Common myeloid progenitor, CD34-positive (primary cell): Measurements from ENCODE around the gene PHOSPHO1.
A peak's percentile ranks its signal among the peaks of the same experiment; 100 is the strongest.

Source experiments
- CTCF ChIA-PET: fragments of 350-600 bp; sonication (Branson Sonifier 250); formaldehyde crosslinking; loops from one replicate; lab custom pipeline; 2021; ENCODE audit warnings: antibody characterized with exemption; lab: Charles Lee
- POLR2A ChIA-PET: fragments of 350-600 bp; sonication (Branson Sonifier 250); formaldehyde crosslinking; loops from one replicate; lab custom pipeline; 2021; ENCODE audit warnings: antibody characterized with exemption; lab: Charles Lee
- DNase-seq, 3 donors: peaks; one replicate each; pipeline versions ENCODE4 v3.0.0 to v3.0.0-alpha.2; 2013
- H3K27ac ChIP-seq, 2 experiments: 1 replicate in 1 of 2; 2 replicates in 1 of 2; pipeline ENCODE4 v1.7.0; 2013; ENCODE audit warnings: inconsistent platforms in 2 of 2, low read length in 2 of 2, mild to moderate bottlenecking in 2 of 2, low read depth in 1 of 2, moderate library complexity in 1 of 2; ENCODE audit not compliant: severe bottlenecking in 2 of 2, insufficient read depth in 1 of 2, poor library complexity in 1 of 2
- H3K27me3 ChIP-seq, 5 experiments: replicated peaks in 2 of 5; 1 replicate in 3 of 5; 2 replicates in 2 of 5; pipeline versions ENCODE4 v1.6.1 to v1.7.0; 2013; ENCODE audit warnings: low read length in 4 of 5, mild to moderate bottlenecking in 2 of 5, moderate library complexity in 2 of 5, inconsistent platforms in 1 of 5; ENCODE audit not compliant: insufficient read depth in 5 of 5, control insufficient read depth in 4 of 5
- H3K36me3 ChIP-seq, 4 experiments: 1 replicate in 2 of 4; 2 replicates in 2 of 4; pipeline versions ENCODE4 v1.6.1 to v1.7.0; 2013; ENCODE audit warnings: low read length in 3 of 4, control low read depth in 1 of 4, mild to moderate bottlenecking in 1 of 4; ENCODE audit not compliant: control insufficient read depth in 4 of 4, insufficient read depth in 4 of 4
- H3K4me1 ChIP-seq, 4 experiments: 1 replicate in 3 of 4; 2 replicates in 1 of 4; pipeline versions ENCODE4 v1.6.1 to v1.7.1; 2013; ENCODE audit warnings: low read length in 3 of 4, mild to moderate bottlenecking in 3 of 4, control low read depth in 1 of 4, inconsistent platforms in 1 of 4, moderate library complexity in 1 of 4; ENCODE audit not compliant: control insufficient read depth in 4 of 4, insufficient read depth in 4 of 4; ENCODE audit errors: control extremely low read depth in 1 of 4
- H3K4me3 ChIP-seq, 7 experiments: 1 replicate in 4 of 7; 2 replicates in 3 of 7; pipeline versions ENCODE4 v1.5.1 to v1.7.0; 2013; ENCODE audit warnings: mild to moderate bottlenecking in 7 of 7, low read length in 6 of 7, moderate library complexity in 6 of 7, inconsistent platforms in 2 of 7, low read depth in 2 of 7, control low read depth in 1 of 7; ENCODE audit not compliant: insufficient read depth in 4 of 7, control insufficient read depth in 1 of 7; ENCODE audit errors: extremely low read depth in 1 of 7
- H3K9me3 ChIP-seq, 5 experiments: 1 replicate in 4 of 5; 2 replicates in 1 of 5; pipeline versions ENCODE4 v1.6.1 to v1.7.1; 2013; ENCODE audit warnings: low read length in 4 of 5, mild to moderate bottlenecking in 2 of 5, inconsistent platforms in 1 of 5, low read depth in 1 of 5, moderate library complexity in 1 of 5; ENCODE audit not compliant: control insufficient read depth in 4 of 5, insufficient read depth in 2 of 5; ENCODE audit errors: control extremely low read depth in 1 of 5
- WGBS: methylation state at CpG from one replicate; pipeline ENCODE4 v1.1.5; 2013; ENCODE audit not compliant: insufficient coverage; 5-methylcytosine and 5-hydroxymethylcytosine counted together

Gene PHOSPHO1

DNA sequence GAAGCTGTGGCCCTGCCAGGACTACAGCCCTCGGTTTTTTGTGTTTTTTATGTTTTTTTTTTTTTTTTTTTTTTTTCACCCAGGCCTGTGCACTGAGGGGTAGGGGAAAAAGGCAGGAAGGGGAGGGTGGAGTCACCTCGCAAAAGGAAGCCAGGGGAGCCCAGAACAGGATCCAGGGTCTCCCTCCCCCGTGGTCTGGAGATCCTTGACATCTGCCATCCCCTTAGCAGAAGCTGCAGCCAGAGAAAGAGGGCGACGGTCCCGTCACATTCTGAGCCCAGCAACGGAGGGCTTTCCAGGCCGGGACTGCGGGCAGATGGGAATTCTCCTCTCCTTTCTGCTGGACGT lies 29.1 kb upstream of the PHOSPHO1 start:
- ChIA-PET POLR2A (interaction anchor here (1.3 kb wide), 1 partner anchor 31 kb away, joined by 6 read pairs; no protein-coding TSS in a partner anchor), CTCF (interaction anchor here (0.6 to 1.7 kb wide), 5 partner anchors 24 to 379 kb away, joined by 3 to 7 read pairs (median 4); no protein-coding TSS in a partner anchor)
- Histone ChIP-seq H3K4me3 (peak overlapping the region; percentile 19 to 78 (median 61)), H3K27me3 (peaks cover 0 to 7% (median 3%) of the 10 kb centered on the region in 5 experiments), H3K36me3 (no peaks in the 10 kb centered on the region), H3K4me1 (peaks cover 0 to 16% (median 15%) of the 10 kb centered on the region in 4 experiments), H3K9me3 (no peaks in the 10 kb centered on the region), H3K27ac (no peak overlapping the region)
- WGBS, result 4% methylated on average over 7 of the region's 10 CpGs
- DNase-seq, result peak in 2 of 3 donors; percentile 31 to 45

DNA sequence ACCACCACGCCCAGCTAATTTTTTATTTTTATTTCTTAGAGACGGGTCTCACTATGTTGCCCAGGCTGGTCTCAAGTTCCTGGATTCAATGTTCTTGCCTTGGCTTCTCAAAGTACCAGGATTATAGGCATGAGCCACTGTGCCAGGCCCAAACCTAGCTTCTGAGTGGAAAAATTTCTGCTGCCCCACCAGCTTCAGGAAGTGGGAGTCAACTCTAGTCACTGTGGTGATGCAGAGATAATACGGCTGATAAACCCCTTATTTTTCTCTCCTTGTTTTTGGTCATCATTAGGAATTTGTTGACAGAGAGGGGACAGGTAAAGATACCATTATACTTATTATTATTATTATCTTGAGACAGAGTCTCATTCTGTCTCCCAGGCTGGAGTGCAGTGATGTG lies 27.8 kb upstream of the PHOSPHO1 start:
- H3K4me3 ChIP-seq, result no peak overlapping the region
- POLR2A ChIA-PET, result no interaction called here
- H3K27ac ChIP-seq, result no peak overlapping the region
- H3K4me1 ChIP-seq, result peaks cover 0 to 16% (median 15%) of the 10 kb centered on the region in 4 experiments
- no peaks in the 10 kb centered on the region for H3K36me3 ChIP-seq
- no peak for DNase-seq
- H3K9me3 ChIP-seq, result no peaks in the 10 kb centered on the region
- CTCF ChIA-PET, result interaction anchor here (0.7 to 1.1 kb wide), 2 partner anchors 31 to 34 kb away, joined by 3 read pairs; no protein-coding TSS in a partner anchor
- WGBS, result 100% methylated on average over 1 of the region's 3 CpGs
- peaks cover 0 to 7% (median 3%) of the 10 kb centered on the region in 5 experiments for H3K27me3 ChIP-seq

DNA sequence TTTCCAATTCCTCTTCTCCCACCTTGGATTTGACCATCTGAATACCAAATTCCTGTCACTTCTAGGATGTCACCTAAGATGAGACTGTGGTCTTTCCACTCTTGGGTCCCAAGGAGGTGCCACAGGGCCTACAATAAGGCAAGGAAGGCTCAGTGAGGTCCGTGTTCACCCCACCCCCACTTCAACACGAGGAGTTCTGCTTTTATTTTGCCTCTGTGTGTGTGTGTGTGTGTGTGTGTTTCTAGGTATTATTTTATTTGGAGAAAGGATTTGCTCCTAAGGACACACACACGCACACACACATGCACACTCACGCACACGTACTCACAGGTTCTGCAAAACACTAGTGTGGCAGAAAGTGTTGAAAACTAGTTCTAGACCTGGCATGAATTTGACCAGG lies 24.5 kb upstream of the PHOSPHO1 start:
- H3K27ac ChIP-seq, result no peak overlapping the region
- peak in 2 of 3 donors; percentile 23 to 31 for DNase-seq
- WGBS, result no CpG with 5 or more reads among the region's 5 CpGs
- peaks cover 0 to 9% (median 7%) of the 10 kb centered on the region in 4 experiments for H3K4me1 ChIP-seq
- no peak overlapping the region for H3K4me3 ChIP-seq
- no peaks in the 10 kb centered on the region for H3K36me3 ChIP-seq
- H3K9me3 ChIP-seq, result no peaks in the 10 kb centered on the region
- POLR2A ChIA-PET, result no interaction called here
- CTCF ChIA-PET, result no interaction called here
- H3K27me3 ChIP-seq, result no peaks in the 10 kb centered on the region

DNA sequence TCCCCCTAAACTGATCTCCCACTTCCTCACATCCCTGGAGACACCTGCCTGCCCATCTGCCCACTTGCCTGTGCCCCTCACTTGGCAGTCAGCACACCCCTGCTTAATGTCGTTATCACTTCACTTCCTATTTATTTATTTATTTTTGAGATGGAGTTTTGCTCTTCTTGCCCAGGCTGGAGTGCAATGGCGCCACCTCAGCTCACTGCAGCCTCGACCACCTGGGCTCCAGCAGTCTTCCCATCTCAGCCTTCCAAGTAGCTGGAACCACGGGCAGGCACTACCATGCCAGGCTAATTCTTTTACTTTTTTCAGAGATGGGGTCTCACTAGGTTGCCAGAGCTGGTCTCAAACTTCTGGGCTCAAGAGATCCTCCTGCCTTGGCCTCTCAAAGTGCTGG lies 23.5 kb upstream of the PHOSPHO1 start:
- WGBS, result 90% methylated on average over 3 of the region's 4 CpGs
- Histone ChIP-seq H3K4me1 (peaks cover 0 to 3% (median 0%) of the 10 kb centered on the region in 4 experiments), H3K27me3 (no peaks in the 10 kb centered on the region), H3K9me3 (no peaks in the 10 kb centered on the region), H3K27ac (no peak overlapping the region), H3K36me3 (no peaks in the 10 kb centered on the region), H3K4me3 (no peak overlapping the region)
- POLR2A ChIA-PET, result no interaction called here
- no peak for DNase-seq
- CTCF ChIA-PET, result interaction anchor here (0.6 to 1.3 kb wide), 4 partner anchors 10 to 43 kb away, joined by 3 to 5 read pairs (median 3); no protein-coding TSS in a partner anchor

DNA sequence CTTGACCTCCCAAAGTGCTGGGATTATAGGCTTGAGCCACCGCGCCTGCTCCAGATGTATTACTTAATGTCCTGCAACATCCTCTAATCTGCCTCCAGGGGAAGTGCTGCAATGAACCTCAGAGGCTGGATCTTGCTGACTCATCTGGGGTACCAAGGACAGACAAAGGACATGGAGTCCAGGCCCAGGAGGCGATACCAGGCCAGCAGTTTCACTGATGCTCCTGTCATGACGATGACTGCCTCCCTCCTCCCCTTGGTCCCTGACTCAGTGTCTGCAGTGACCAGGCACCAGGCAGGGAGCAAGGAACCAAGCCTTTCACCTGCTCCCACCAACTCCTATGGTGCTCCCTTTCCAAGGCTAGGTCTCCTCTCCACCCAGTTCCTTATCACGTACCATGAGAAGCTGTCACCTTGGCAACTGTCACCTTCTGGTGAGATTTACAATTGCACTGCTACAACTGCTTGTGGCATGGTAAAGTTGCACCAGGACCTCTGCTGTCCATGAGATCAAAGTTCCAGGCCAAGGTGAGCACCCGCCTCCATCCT lies 21.6 kb upstream of the PHOSPHO1 start:
- Histone ChIP-seq H3K27ac (no peak overlapping the region), H3K4me3 (no peak overlapping the region), H3K27me3 (no peaks in the 10 kb centered on the region), H3K9me3 (no peaks in the 10 kb centered on the region), H3K4me1 (peaks cover 0 to 3% (median 0%) of the 10 kb centered on the region in 4 experiments), H3K36me3 (no peaks in the 10 kb centered on the region)
- peak in 2 of 3 donors; percentile 44 to 53 for DNase-seq
- POLR2A ChIA-PET, result no interaction called here
- CTCF ChIA-PET, result interaction anchor here (0.6 kb wide), 1 partner anchor 50 kb away, joined by 3 read pairs; no protein-coding TSS in a partner anchor
- WGBS, result 86% methylated on average over 5 of the region's 6 CpGs

DNA sequence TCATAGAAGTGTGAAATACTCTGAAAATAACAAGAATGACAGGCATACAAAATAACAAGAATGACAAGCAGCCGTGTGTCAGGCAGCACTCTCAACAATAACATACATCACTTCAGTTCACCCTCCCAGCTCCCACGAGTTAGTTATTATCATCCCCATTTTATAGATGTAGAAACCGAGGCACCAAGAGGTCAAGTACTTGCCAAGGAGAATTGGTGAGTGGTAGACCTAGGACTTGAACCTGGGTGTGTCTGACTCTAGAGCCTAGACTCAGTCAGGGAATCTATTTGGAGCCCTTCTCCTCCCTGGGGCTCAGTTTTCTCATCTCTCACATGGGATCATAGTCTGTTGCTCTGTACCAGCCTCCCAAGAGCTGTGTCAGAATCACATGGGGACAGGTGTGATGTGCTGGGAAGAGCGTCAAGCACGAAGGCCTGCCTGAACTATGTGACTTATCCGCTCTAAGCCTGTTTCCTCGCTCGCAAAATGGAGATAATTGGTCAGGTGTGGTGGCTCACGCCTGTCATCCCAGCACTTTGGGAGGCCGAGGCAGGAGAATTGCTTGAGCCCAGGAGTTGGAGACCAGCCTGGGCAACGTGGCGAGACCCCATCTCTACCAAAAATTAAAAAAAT lies 19.4 kb upstream of the PHOSPHO1 start:
- no peaks in the 10 kb centered on the region for H3K27me3 ChIP-seq
- H3K36me3 ChIP-seq, result no peaks in the 10 kb centered on the region
- no peak overlapping the region for H3K27ac ChIP-seq
- peaks cover 0 to 3% (median 0%) of the 10 kb centered on the region in 4 experiments for H3K4me1 ChIP-seq
- no peak for DNase-seq
- no peaks in the 10 kb centered on the region for H3K9me3 ChIP-seq
- ChIA-PET POLR2A (no interaction called here), CTCF (no interaction called here)
- WGBS, result 96% methylated on average over 10 of the region's 12 CpGs
- H3K4me3 ChIP-seq, result no peak overlapping the region

DNA sequence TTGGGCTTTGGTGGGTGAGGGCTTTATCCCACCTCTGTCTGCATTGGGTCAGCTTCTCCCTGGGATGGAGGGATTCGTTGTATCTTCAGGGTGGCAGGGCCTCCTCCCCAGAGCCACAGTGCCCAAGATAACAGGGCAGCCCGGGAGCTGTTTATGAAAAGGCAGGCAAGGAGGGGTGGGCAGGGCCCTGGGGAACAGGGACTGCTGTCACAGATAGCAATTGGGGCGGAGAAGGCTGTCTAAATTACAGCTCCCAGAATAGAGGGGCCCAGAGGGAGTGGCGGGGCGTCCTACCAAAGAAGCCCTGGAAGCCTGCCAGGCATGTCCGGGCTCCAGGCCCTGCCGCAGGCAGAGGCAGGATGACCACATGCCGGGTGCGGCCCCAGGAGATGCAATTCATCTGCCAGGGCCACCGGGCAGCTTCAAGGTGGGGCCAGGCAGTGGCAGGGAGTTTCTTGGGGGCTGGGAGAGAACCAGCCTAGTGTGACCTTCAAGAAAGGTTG lies 18.8 kb upstream of the PHOSPHO1 start:
- ChIA-PET POLR2A (no interaction called here), CTCF (no interaction called here)

More for the DNA sequence above, 18.8 kb upstream of the PHOSPHO1 start:
- DNase-seq, result peak in 1 of 3 donors; percentile 48
- Histone ChIP-seq H3K27ac (no peak overlapping the region), H3K27me3 (no peaks in the 10 kb centered on the region), H3K4me1 (peaks cover 0 to 3% (median 0%) of the 10 kb centered on the region in 4 experiments), H3K9me3 (no peaks in the 10 kb centered on the region), H3K36me3 (no peaks in the 10 kb centered on the region), H3K4me3 (no peak overlapping the region)
- 83% methylated on average over 7 of the region's 10 CpGs for WGBS
